Lower lobe of right lung (tissue), 2 donors: ENCODE results near the gene CTNS. TPM values are rescaled to one million over a fixed set of nuclear protein-coding genes. Genes with fewer than 3 reads are reported as not detected.
"Not testable (repeated sequence)": the region's sequence is repeated elsewhere in the genome, so short reads cannot be mapped to it uniquely, and the experiment has no call there.

Experiments
- ATAC-seq, 2 donors: fragments of 200-7000 bp; cut with Tn5 transposase; one replicate each; pipeline ENCODE4 v1.9.1; 2020 to 2022; ENCODE audit warnings: mild to moderate bottlenecking in 2 of 2, moderate library complexity in 2 of 2
- DNase-seq: peaks from one replicate; pipeline ENCODE4 v3.0.0-alpha.2; 2020
- H3K27ac ChIP-seq: fragments of 200-600 bp; one replicate; pipeline ENCODE4 v1.8.0; 2022
- H3K27me3 ChIP-seq: fragments of 200-600 bp; one replicate; pipeline ENCODE4 v1.8.0; 2022; ENCODE audit warnings: low read depth
- H3K36me3 ChIP-seq: fragments of 200-600 bp; one replicate; pipeline ENCODE4 v1.8.0; 2022; ENCODE audit warnings: mild to moderate bottlenecking
- H3K4me1 ChIP-seq: fragments of 200-600 bp; one replicate; pipeline ENCODE4 v1.8.0; 2022
- H3K4me3 ChIP-seq: fragments of 200-600 bp; one replicate; pipeline ENCODE4 v1.8.0; 2022; ENCODE audit warnings: mild to moderate bottlenecking
- H3K9me3 ChIP-seq: fragments of 200-600 bp; one replicate; pipeline ENCODE4 v1.8.0; 2022
- CTCF ChIP-seq: fragments of 200-600 bp; IDR thresholded peaks from one replicate; pipeline ENCODE4 v1.8.0; 2022; ENCODE audit warnings: antibody characterized with exemption, mild to moderate bottlenecking
- intact Hi-C: fragments of 100-400 bp; cut with DNase I; formaldehyde crosslinking; loops from one replicate; pipeline ENCODE4 v1.11.0; 2022
- total RNA-seq: library from RNA; stranded (reverse); fragmentation: NEBNext Ultra II Directional; extraction: Animal tissue kit (Norgen Biotek cat#: 25700); gene quantifications from one replicate; pipeline ENCODE4 v1.2.1, GENCODE V29; 2021
- donor health status: DM: no; HTN: yes; CAD: no; lungs with severe emphysema.

Gene CTNS
- total RNA-seq, 1 donor from 2014 or later: 21.1 TPM

GRCh38 chr17:3699951-3700350 is 63.4 kb downstream of the CTNS start:
- ATAC-seq (no peak), DNase-seq (no peak)
- Histone ChIP-seq H3K9me3 (no peaks in the 10 kb centered on the region), H3K27ac (no peak overlapping the region), H3K27me3 (peaks cover 28% of the 10 kb centered on the region), H3K4me1 (peaks cover 17% of the 10 kb centered on the region), H3K4me3 (no peak overlapping the region), H3K36me3 (no peaks in the 10 kb centered on the region)
- intact Hi-C loops: no loop called here
- TF ChIP-seq CTCF: no peak

GRCh38 chr17:3702041-3702539 is 65.5 kb downstream of the CTNS start:
- H3K4me1 ChIP-seq, H3K27me3 ChIP-seq, H3K36me3 ChIP-seq, H3K27ac ChIP-seq, H3K4me3 ChIP-seq, ATAC-seq, DNase-seq, H3K9me3 ChIP-seq, intact Hi-C loops: not testable (repeated sequence)

- H3K36me3 ChIP-seq: no peaks in the 10 kb centered on the region
- no peak overlapping the region for H3K4me3 ChIP-seq
- ATAC-seq: no peak
- no peaks in the 10 kb centered on the region for H3K9me3 ChIP-seq
- no peaks in the 10 kb centered on the region for H3K27me3 ChIP-seq
- no peaks in the 10 kb centered on the region for H3K4me1 ChIP-seq
- intact Hi-C loops: no loop called here
- TF ChIP-seq CTCF: no peak
- no peak for DNase-seq
- no peak overlapping the region for H3K27ac ChIP-seq
Measured at GRCh38 chr17:3704931-3705717, 68.6 kb downstream of the CTNS start.

- H3K36me3 ChIP-seq, H3K27ac ChIP-seq, H3K27me3 ChIP-seq, H3K4me1 ChIP-seq, H3K9me3 ChIP-seq, DNase-seq, ATAC-seq, H3K4me3 ChIP-seq, intact Hi-C loops: not testable (repeated sequence)
Measured at GRCh38 chr17:3705718-3705984, 69.1 kb downstream of the CTNS start.

GRCh38 chr17:3708366-3708765 is 71.8 kb downstream of the CTNS start:
- no peak for DNase-seq
- H3K4me1 ChIP-seq: no peaks in the 10 kb centered on the region
- no peaks in the 10 kb centered on the region for H3K27me3 ChIP-seq
- intact Hi-C loops: no loop called here
- TF ChIP-seq CTCF: no peak
- H3K4me3 ChIP-seq: no peak overlapping the region
- no peak overlapping the region for H3K27ac ChIP-seq
- H3K36me3 ChIP-seq: peaks cover 10% of the 10 kb centered on the region
- no peak for ATAC-seq
- H3K9me3 ChIP-seq: no peaks in the 10 kb centered on the region

GRCh38 chr17:3710951-3711383 is 74.4 kb downstream of the CTNS start:
- no peaks in the 10 kb centered on the region for H3K9me3 ChIP-seq
- H3K27ac ChIP-seq: peak overlapping the region; percentile 6
- H3K27me3 ChIP-seq: no peaks in the 10 kb centered on the region
- intact Hi-C loops: no loop called here
- no peak for TF ChIP-seq CTCF
- H3K36me3 ChIP-seq: peaks cover 34% of the 10 kb centered on the region
- H3K4me3 ChIP-seq: no peak overlapping the region
- ATAC-seq (peak; percentile 68 to 87), DNase-seq (no peak)
- H3K4me1 ChIP-seq: no peaks in the 10 kb centered on the region

Other genes starting within 250 kb of the CTNS start
- gene OR1E1, start 238.3 kb upstream of the CTNS start, total RNA-seq: not detected
- not detected for gene OR3A3, start 225.4 kb upstream of the CTNS start, total RNA-seq
- not detected for gene OR1E2, start 202.9 kb upstream of the CTNS start, total RNA-seq
- 0.53 TPM for gene SPATA22, start 164.9 kb upstream of the CTNS start, total RNA-seq
- 8.2 TPM for gene ASPA, start 160.8 kb upstream of the CTNS start, total RNA-seq
- 0.68 TPM for gene TRPV3, start 78.9 kb upstream of the CTNS start, total RNA-seq
- gene TRPV1, start 27.3 kb upstream of the CTNS start, total RNA-seq: 3.4 TPM
- 10.6 TPM for gene SHPK, start 510 bp upstream of the CTNS start, total RNA-seq
- 82.8 TPM for gene TAX1BP3, start 31.8 kb downstream of the CTNS start, total RNA-seq
- gene EMC6, start 32.1 kb downstream of the CTNS start, total RNA-seq: 32.9 TPM
- gene P2RX5, start 59.4 kb downstream of the CTNS start, total RNA-seq: 2.5 TPM
- 0.68 TPM for gene HASPIN, start 87.1 kb downstream of the CTNS start, total RNA-seq
- gene ITGAE, start 164.4 kb downstream of the CTNS start, total RNA-seq: 35.4 TPM
- gene NCBP3, start 209.5 kb downstream of the CTNS start, total RNA-seq: 40.3 TPM